Spleen (tissue), 11 donors: ENCODE results near the gene CREB3L4. TPM values are rescaled to one million over a fixed set of nuclear protein-coding genes. Genes with fewer than 3 reads are reported as not detected.
"Not testable (repeated sequence)": the region's sequence is repeated elsewhere in the genome, so short reads cannot be mapped to it uniquely, and the experiment has no call there.

Experiments
- DNase-seq: peaks from one replicate; pipeline ENCODE4 v3.0.0-alpha.2; 2020
- H3K27ac ChIP-seq, 8 donors: fragments of 200-600 bp; sonication (generic) in 7 of 8; 1 replicate in 4 of 8; 2 replicates in 4 of 8; pipeline versions ENCODE4 v1.5.0 to v1.8.0; 2016 to 2021; ENCODE audit warnings: inconsistent platforms in 4 of 8, mild to moderate bottlenecking in 4 of 8, moderate library complexity in 1 of 8
- H3K27me3 ChIP-seq, 7 donors: fragments of 200-600 bp; sonication (generic) in 6 of 7; replicated peaks in 1 of 7; 1 replicate in 4 of 7; 2 replicates in 3 of 7; pipeline versions ENCODE4 v1.5.0 to v1.8.0; 2016 to 2021; ENCODE audit warnings: inconsistent platforms in 3 of 7, mild to moderate bottlenecking in 1 of 7
- H3K36me3 ChIP-seq, 6 donors: fragments of 200-600 bp; sonication (generic) in 5 of 6; 1 replicate in 4 of 6; 2 replicates in 2 of 6; pipeline versions ENCODE4 v1.5.0 to v1.8.0; 2016 to 2021; ENCODE audit warnings: inconsistent platforms in 2 of 6
- H3K4me1 ChIP-seq, 6 donors: fragments of 200-600 bp; sonication (generic) in 5 of 6; 1 replicate in 3 of 6; 2 replicates in 3 of 6; pipeline versions ENCODE4 v1.5.0 to v1.8.0; 2016 to 2021; ENCODE audit warnings: inconsistent platforms in 3 of 6
- H3K4me3 ChIP-seq, 8 donors: fragments of 200-600 bp; sonication (generic) in 7 of 8; 1 replicate in 4 of 8; 2 replicates in 4 of 8; pipeline versions ENCODE4 v1.5.0 to v1.8.0; 2016 to 2021; ENCODE audit warnings: inconsistent platforms in 4 of 8, mild to moderate bottlenecking in 4 of 8, moderate library complexity in 2 of 8
- H3K9me3 ChIP-seq, 8 donors: fragments of 200-600 bp; sonication (generic) in 7 of 8; 1 replicate in 4 of 8; 2 replicates in 4 of 8; pipeline versions ENCODE4 v1.5.0 to v1.8.0; 2016 to 2021; ENCODE audit warnings: inconsistent platforms in 4 of 8
- POLR2A ChIP-seq, 3 donors: fragments of 450-650 bp; IDR thresholded peaks; one replicate each; pipeline ENCODE4 v1.5.1; 2017; ENCODE audit warnings: antibody characterized with exemption in 3 of 3, mild to moderate bottlenecking in 1 of 3
- POLR2AphosphoS5 ChIP-seq, 3 donors: sonication (generic); formaldehyde crosslinking; IDR thresholded peaks; one replicate each; pipeline ENCODE4 v1.5.1; 2017; ENCODE audit warnings: antibody characterized with exemption in 3 of 3
- WGBS, 5 donors: extraction: QIAGEN DNeasy Blood & Tissue Kit in 3 of 5; methylation state at CpG; one replicate each; pipeline versions ENCODE4 v1.1.5 to v1.1.7; 2013 to 2018; 5-methylcytosine and 5-hydroxymethylcytosine counted together
- intact Hi-C: fragments of 100-400 bp; cut with DNase I; formaldehyde crosslinking; loops from one replicate; pipeline ENCODE4 v1.15.0; 2023; ENCODE audit warnings: low total_unique reads
- polyA plus RNA-seq, 3 donors: library from polyadenylated mRNA; stranded (reverse); fragments of 200-250 nt; gene quantifications; one replicate each; pipeline ENCODE4 v1.2.1, GENCODE V29; 2013
- total RNA-seq, 7 donors: library from RNA; depleted of rRNA in 3 of 7; stranded (reverse); fragments of >200 nt in 3 of 7; fragmentation: NEBNext Ultra II Directional in 4 of 7; extraction: Animal tissue kit (Norgen Biotek cat#: 25700) in 4 of 7; gene quantifications; one replicate each; pipeline versions ENCODE4 v1.1.0 to v1.2.1, GENCODE V29; 2016 to 2021
- TF ChIP-seq, protein P1 (sequence below), 11 experiments: fragments of 200-600 bp in 7 of 11; fragments of 450-650 bp in 4 of 11; sonication (generic) in 4 of 11; IDR thresholded peaks in 8 of 11; conservative IDR thresholded peaks in 3 of 11; 1 replicate in 7 of 11; 2 replicates in 4 of 11; pipeline versions ENCODE4 v1.4.0 to v1.8.0; 2016 to 2021; ENCODE audit warnings: antibody characterized with exemption in 11 of 11, inconsistent platforms in 4 of 11, mild to moderate bottlenecking in 1 of 11
- donor health status: healthy with polysubstance abuse.
- donor health status: DM: no; HTN: no; CAD: no; lungs with moderate emphysema.
- donor health status: DM: no; HTN: no; CAD: no.
- donor health status: Bipolar disorder and iron deficiency.
- donor health status: healthy.
- donor health status: DM: no; HTN: no; CAD: no.
- donor health status: DM: yes; HTN: yes; CAD: no.

The CREB3L4 gene
- total and polyA plus RNA-seq, 10 donors, result 6.1 to 18.0 (median 9.5) TPM

DNA sequence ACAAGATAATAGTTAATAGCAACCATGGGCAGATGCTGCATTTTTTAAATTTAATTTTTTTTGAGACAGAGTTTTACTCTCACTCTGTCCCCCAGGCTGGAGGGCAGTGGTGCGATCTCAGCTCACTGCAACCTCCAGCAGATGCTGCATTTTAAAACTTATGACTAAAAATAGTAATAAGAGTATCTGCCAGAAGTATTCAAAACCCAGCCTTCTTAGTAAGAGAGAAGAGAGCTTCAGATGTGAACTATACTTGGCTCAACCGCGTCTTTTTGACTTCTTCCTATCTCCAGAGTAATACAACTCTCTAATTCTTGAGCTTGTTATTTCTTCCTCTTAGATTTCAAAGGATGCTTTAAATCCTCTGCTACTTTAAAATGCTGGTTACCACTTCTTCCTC lies 27.5 kb downstream of the CREB3L4 start:
- Histone ChIP-seq H3K27ac (no peak overlapping the region), H3K9me3 (no peaks in the 10 kb centered on the region), H3K4me1 (peaks cover 18 to 45% (median 37%) of the 10 kb centered on the region in 6 donors), H3K27me3 (no peaks in the 10 kb centered on the region), H3K4me3 (no peak overlapping the region), H3K36me3 (peaks cover 0 to 53% (median 45%) of the 10 kb centered on the region in 6 donors)
- WGBS, 5 donors, result 87 to 98% (median 93%) methylated on average over 3 of the region's 3 CpGs
- no peak for TF ChIP-seq POLR2AphosphoS5 (IDR thresholded peaks at IDR 0.05)
- TF ChIP-seq, protein P1, sequence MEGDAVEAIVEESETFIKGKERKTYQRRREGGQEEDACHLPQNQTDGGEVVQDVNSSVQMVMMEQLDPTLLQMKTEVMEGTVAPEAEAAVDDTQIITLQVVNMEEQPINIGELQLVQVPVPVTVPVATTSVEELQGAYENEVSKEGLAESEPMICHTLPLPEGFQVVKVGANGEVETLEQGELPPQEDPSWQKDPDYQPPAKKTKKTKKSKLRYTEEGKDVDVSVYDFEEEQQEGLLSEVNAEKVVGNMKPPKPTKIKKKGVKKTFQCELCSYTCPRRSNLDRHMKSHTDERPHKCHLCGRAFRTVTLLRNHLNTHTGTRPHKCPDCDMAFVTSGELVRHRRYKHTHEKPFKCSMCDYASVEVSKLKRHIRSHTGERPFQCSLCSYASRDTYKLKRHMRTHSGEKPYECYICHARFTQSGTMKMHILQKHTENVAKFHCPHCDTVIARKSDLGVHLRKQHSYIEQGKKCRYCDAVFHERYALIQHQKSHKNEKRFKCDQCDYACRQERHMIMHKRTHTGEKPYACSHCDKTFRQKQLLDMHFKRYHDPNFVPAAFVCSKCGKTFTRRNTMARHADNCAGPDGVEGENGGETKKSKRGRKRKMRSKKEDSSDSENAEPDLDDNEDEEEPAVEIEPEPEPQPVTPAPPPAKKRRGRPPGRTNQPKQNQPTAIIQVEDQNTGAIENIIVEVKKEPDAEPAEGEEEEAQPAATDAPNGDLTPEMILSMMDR (IDR thresholded peaks at IDR 0.05 in 8 of 11, conservative IDR thresholded peaks at IDR 0.05 in 3 of 11), result no peak
- DNase-seq, result no peak
- intact Hi-C loops, result no loop called here

GRCh38 chr1:153995640-153996039 lies 27.9 kb downstream of the CREB3L4 start:
- Histone ChIP-seq H3K9me3 (no peaks in the 10 kb centered on the region), H3K27me3 (no peaks in the 10 kb centered on the region), H3K4me1 (peaks cover 18 to 42% (median 34%) of the 10 kb centered on the region in 6 donors), H3K36me3 (peaks cover 0 to 53% (median 45%) of the 10 kb centered on the region in 6 donors), H3K4me3 (no peak overlapping the region), H3K27ac (no peak overlapping the region)
- no peak for DNase-seq
- intact Hi-C loops, result no loop called here
- WGBS, 5 donors, result 93 to 99% (median 95%) methylated on average over 11 of the region's 11 CpGs
- TF ChIP-seq, protein P1 (IDR thresholded peaks at IDR 0.05 in 8 of 11, conservative IDR thresholded peaks at IDR 0.05 in 3 of 11), result no peak
- TF ChIP-seq POLR2A (IDR thresholded peaks at IDR 0.05), result no peak
- no peak for TF ChIP-seq POLR2AphosphoS5 (IDR thresholded peaks at IDR 0.05)

DNA sequence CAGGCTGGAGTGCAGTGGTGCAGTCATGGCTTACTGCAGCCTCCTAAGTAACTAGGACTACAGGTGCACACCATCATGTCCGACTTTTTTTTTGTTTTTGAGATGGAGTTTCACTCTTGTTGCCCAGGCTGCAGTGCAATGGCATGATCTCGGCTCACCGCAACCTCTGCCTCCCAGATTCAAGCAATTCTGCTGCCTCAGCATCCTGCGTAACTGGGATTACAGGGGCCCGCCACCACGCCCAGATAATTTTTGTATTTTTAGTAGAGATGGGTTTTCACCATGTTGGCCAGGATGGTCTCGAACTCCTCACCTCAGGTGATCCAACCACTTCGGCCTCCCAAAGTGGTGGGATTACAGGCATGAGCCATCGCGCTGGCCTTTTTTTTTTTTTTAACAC lies 29.2 kb downstream of the CREB3L4 start:
- H3K27ac ChIP-seq, H3K9me3 ChIP-seq, intact Hi-C loops, DNase-seq, H3K4me3 ChIP-seq, H3K27me3 ChIP-seq: not testable (repeated sequence)
- H3K36me3 ChIP-seq, result peaks cover 0 to 47% (median 42%) of the 10 kb centered on the region in 6 donors
- H3K4me1 ChIP-seq, result peaks cover 15 to 33% (median 24%) of the 10 kb centered on the region in 6 donors
- 94 to 98% (median 96%) methylated on average over 10 of the region's 10 CpGs for WGBS, 5 donors

GRCh38 chr1:154000420-154000819 lies 32.7 kb downstream of the CREB3L4 start:
- DNase-seq, result no peak
- intact Hi-C loops, result no loop called here
- 80 to 86% (median 84%) methylated on average over 4 of the region's 4 CpGs for WGBS, 5 donors

More at GRCh38 chr1:154000420-154000819, 32.7 kb downstream of the CREB3L4 start:
- no peak for TF ChIP-seq POLR2AphosphoS5 (IDR thresholded peaks at IDR 0.05)
- TF ChIP-seq, protein P1 (IDR thresholded peaks at IDR 0.05 in 8 of 11, conservative IDR thresholded peaks at IDR 0.05 in 3 of 11), result no peak
- TF ChIP-seq POLR2A (IDR thresholded peaks at IDR 0.05), result no peak
- peaks cover 0 to 11% (median 8%) of the 10 kb centered on the region in 6 donors for H3K36me3 ChIP-seq
- no peak overlapping the region for H3K4me3 ChIP-seq
- no peaks in the 10 kb centered on the region for H3K9me3 ChIP-seq
- H3K27me3 ChIP-seq, result no peaks in the 10 kb centered on the region
- no peak overlapping the region for H3K27ac ChIP-seq
- H3K4me1 ChIP-seq, result no peaks in the 10 kb centered on the region
